Smooth muscle cell (in vitro differentiated cells): ENCODE measurements around the gene ITPKB. TPM values are rescaled to one million over a fixed set of nuclear protein-coding genes. Genes with fewer than 3 reads are reported as not detected.
"Not testable (repeated sequence)": the region's sequence is repeated elsewhere in the genome, so short reads cannot be mapped to it uniquely, and the experiment has no call there.

Source experiments
- DNase-seq: peaks from one replicate; lab custom pipeline; 2025; ENCODE audit not compliant: unreplicated experiment; lab: John Stamatoyannopoulos, UW
- H2AFZ ChIP-seq: fragments of 200-600 bp; sonication (generic); 2 replicates; pipeline ENCODE4 v1.6.0; 2016; ENCODE audit warnings: antibody characterized with exemption, low read depth, mild to moderate bottlenecking
- H3F3A ChIP-seq: fragments of 200-600 bp; sonication (generic); 2 replicates; pipeline ENCODE4 v1.6.0; 2017; ENCODE audit warnings: antibody characterized with exemption, low read depth
- H3K27ac ChIP-seq: fragments of 200-600 bp; sonication (generic); 2 replicates; pipeline ENCODE4 v1.5.1; 2016; ENCODE audit warnings: low read depth, mild to moderate bottlenecking
- H3K27me3 ChIP-seq: fragments of 200-600 bp; sonication (generic); 2 replicates; pipeline ENCODE4 v1.6.1; 2016; ENCODE audit warnings: low read depth, mild to moderate bottlenecking
- H3K36me3 ChIP-seq: fragments of 200-600 bp; sonication (generic); 2 replicates; pipeline ENCODE4 v1.5.1; 2016; ENCODE audit warnings: low read depth
- H3K4me1 ChIP-seq: fragments of 200-600 bp; sonication (generic); 2 replicates; pipeline ENCODE4 v1.5.1; 2016; ENCODE audit warnings: low read depth
- H3K4me2 ChIP-seq: fragments of 200-600 bp; sonication (generic); 2 replicates; pipeline ENCODE4 v1.6.0; 2016; ENCODE audit warnings: mild to moderate bottlenecking
- H3K4me3 ChIP-seq: fragments of 200-600 bp; sonication (generic); 2 replicates; pipeline ENCODE4 v1.5.1; 2016; ENCODE audit warnings: mild to moderate bottlenecking
- H3K79me2 ChIP-seq: fragments of 200-600 bp; sonication (generic); 2 replicates; pipeline ENCODE4 v1.6.0; 2016; ENCODE audit warnings: low read depth, mild to moderate bottlenecking
- H3K9ac ChIP-seq: fragments of 200-600 bp; sonication (generic); 2 replicates; pipeline ENCODE4 v1.6.0; 2016; ENCODE audit warnings: low read depth
- H3K9me3 ChIP-seq: fragments of 200-600 bp; sonication (generic); replicated peaks from 2 replicates; pipeline ENCODE4 v1.5.1; 2016; ENCODE audit warnings: low read depth
- H4K20me1 ChIP-seq: fragments of 200-600 bp; sonication (generic); 2 replicates; pipeline ENCODE4 v1.6.0; 2016; ENCODE audit warnings: low read depth
- CTCF ChIP-seq: fragments of 200-600 bp; sonication (generic); IDR thresholded peaks from 2 replicates; pipeline ENCODE4 v1.5.1; 2017; ENCODE audit warnings: borderline replicate concordance, mild to moderate bottlenecking, antibody characterized with exemption; ENCODE audit not compliant: insufficient read depth, poor library complexity, severe bottlenecking
- WGBS: methylation state at CpG from one replicate; pipeline ENCODE4 v1.1.7; 2016; ENCODE audit warnings: low lambda C conversion rate; 5-methylcytosine and 5-hydroxymethylcytosine counted together
- polyA plus RNA-seq: library from polyadenylated mRNA; unstranded; fragments of >200 nt; fragmentation: Nextera tagmentation; extraction: Ambion mirVana; gene quantifications from 2 replicates; pipeline ENCODE4 v1.2.1, GENCODE V29; 2016
- total RNA-seq: library from RNA; depleted of rRNA; stranded (reverse); fragments of >200 nt; gene quantifications from 2 replicates; pipeline ENCODE4 v1.2.3, GENCODE V29; 2014

Gene ITPKB
- total and polyA plus RNA-seq, 2 experiments from 2014 or later, result 8.9 to 11.4 TPM

GRCh38 chr1:226751703-226752102, 12.6 kb upstream of the ITPKB start:
- no peaks in the 10 kb centered on the region for H3F3A ChIP-seq
- no peak overlapping the region for H3K27ac ChIP-seq
- no peaks in the 10 kb centered on the region for H3K79me2 ChIP-seq
- no peak overlapping the region for H3K9ac ChIP-seq
- no peak overlapping the region for H3K4me2 ChIP-seq
- no peaks in the 10 kb centered on the region for H3K27me3 ChIP-seq
- no peaks in the 10 kb centered on the region for H4K20me1 ChIP-seq
- no peaks in the 10 kb centered on the region for H3K36me3 ChIP-seq
- no peak for DNase-seq
- TF ChIP-seq CTCF, result no peak
- no peaks in the 10 kb centered on the region for H3K9me3 ChIP-seq
- no peak overlapping the region for H3K4me3 ChIP-seq
- H2AFZ ChIP-seq, result no peak overlapping the region
- H3K4me1 ChIP-seq, result no peaks in the 10 kb centered on the region
- WGBS, result 94% methylated on average over 3 of the region's 3 CpGs

- H3K27me3 ChIP-seq, result no peaks in the 10 kb centered on the region
- H3K4me2 ChIP-seq, result no peak overlapping the region
- H3K4me3 ChIP-seq, result no peak overlapping the region
- WGBS, result 93% methylated on average over 2 of the region's 2 CpGs
- H2AFZ ChIP-seq, result no peak overlapping the region
- TF ChIP-seq CTCF, result no peak
- H3K36me3 ChIP-seq, result no peaks in the 10 kb centered on the region
- H3K9me3 ChIP-seq, result no peaks in the 10 kb centered on the region
- no peaks in the 10 kb centered on the region for H4K20me1 ChIP-seq
- DNase-seq, result no peak
- no peak overlapping the region for H3K27ac ChIP-seq
- no peak overlapping the region for H3K9ac ChIP-seq
- H3F3A ChIP-seq, result no peaks in the 10 kb centered on the region
- no peaks in the 10 kb centered on the region for H3K4me1 ChIP-seq
- no peaks in the 10 kb centered on the region for H3K79me2 ChIP-seq
Measured at GRCh38 chr1:226751214-226751613, 12.1 kb upstream of the ITPKB start.

- Histone ChIP-seq H2AFZ (no peak overlapping the region), H3F3A (no peaks in the 10 kb centered on the region), H3K4me1 (no peaks in the 10 kb centered on the region), H4K20me1 (no peaks in the 10 kb centered on the region), H3K4me3 (no peak overlapping the region), H3K9ac (no peak overlapping the region), H3K4me2 (no peak overlapping the region), H3K27ac (no peak overlapping the region), H3K9me3 (no peaks in the 10 kb centered on the region), H3K27me3 (no peaks in the 10 kb centered on the region), H3K36me3 (no peaks in the 10 kb centered on the region), H3K79me2 (no peaks in the 10 kb centered on the region)
- WGBS, result 95% methylated on average over 11 of the region's 11 CpGs
- TF ChIP-seq CTCF, result no peak
- DNase-seq, result no peak
Measured at GRCh38 chr1:226749467-226749866, 10.4 kb upstream of the ITPKB start.

GRCh38 chr1:226748306-226748705, 9.2 kb upstream of the ITPKB start:
- no peak overlapping the region for H3K4me3 ChIP-seq
- no peaks in the 10 kb centered on the region for H3K27me3 ChIP-seq
- H4K20me1 ChIP-seq, result no peaks in the 10 kb centered on the region
- no peak for TF ChIP-seq CTCF
- no peak overlapping the region for H3K9ac ChIP-seq
- no peaks in the 10 kb centered on the region for H3K36me3 ChIP-seq
- H3F3A ChIP-seq, result no peaks in the 10 kb centered on the region
- no peak overlapping the region for H2AFZ ChIP-seq
- no peak for DNase-seq
- H3K4me1 ChIP-seq, result no peaks in the 10 kb centered on the region
- H3K9me3 ChIP-seq, result no peaks in the 10 kb centered on the region
- no peaks in the 10 kb centered on the region for H3K79me2 ChIP-seq
- WGBS, result 93% methylated on average over 4 of the region's 4 CpGs
- no peak overlapping the region for H3K27ac ChIP-seq
- H3K4me2 ChIP-seq, result no peak overlapping the region

GRCh38 chr1:226747519-226748263, 8.6 kb upstream of the ITPKB start:
- WGBS, result 96% methylated on average over 17 of the region's 17 CpGs
- not testable (repeated sequence) for H4K20me1 ChIP-seq, H3K79me2 ChIP-seq, H3K4me3 ChIP-seq, H3K9ac ChIP-seq, H2AFZ ChIP-seq, H3K36me3 ChIP-seq, H3K27me3 ChIP-seq, DNase-seq, H3K4me2 ChIP-seq, H3F3A ChIP-seq, H3K4me1 ChIP-seq, H3K27ac ChIP-seq, H3K9me3 ChIP-seq
